Adrenal gland (tissue), 5 donors: ENCODE measurements around the gene PRSS58.

Source experiments
- POLR2A ChIP-seq, 2 donors: fragments of 450-650 bp; IDR thresholded peaks; one replicate each; pipeline ENCODE4 v1.6.1; 2017; ENCODE audit warnings: antibody characterized with exemption in 2 of 2, mild to moderate bottlenecking in 2 of 2, moderate library complexity in 1 of 2
- TF ChIP-seq, protein P1 (sequence below), 6 experiments: fragments of 450-650 bp in 4 of 6; fragments of 200-600 bp in 2 of 6; sonication (generic) in 1 of 6; IDR thresholded peaks; 1 replicate in 5 of 6; 2 replicates in 1 of 6; pipeline versions ENCODE4 v1.5.1 to v1.8.0; 2016 to 2021; ENCODE audit warnings: antibody characterized with exemption in 6 of 6, mild to moderate bottlenecking in 2 of 6, moderate library complexity in 1 of 6
- donor health status: DM: no; HTN: no; CAD: no.

- TF ChIP-seq, protein P1, sequence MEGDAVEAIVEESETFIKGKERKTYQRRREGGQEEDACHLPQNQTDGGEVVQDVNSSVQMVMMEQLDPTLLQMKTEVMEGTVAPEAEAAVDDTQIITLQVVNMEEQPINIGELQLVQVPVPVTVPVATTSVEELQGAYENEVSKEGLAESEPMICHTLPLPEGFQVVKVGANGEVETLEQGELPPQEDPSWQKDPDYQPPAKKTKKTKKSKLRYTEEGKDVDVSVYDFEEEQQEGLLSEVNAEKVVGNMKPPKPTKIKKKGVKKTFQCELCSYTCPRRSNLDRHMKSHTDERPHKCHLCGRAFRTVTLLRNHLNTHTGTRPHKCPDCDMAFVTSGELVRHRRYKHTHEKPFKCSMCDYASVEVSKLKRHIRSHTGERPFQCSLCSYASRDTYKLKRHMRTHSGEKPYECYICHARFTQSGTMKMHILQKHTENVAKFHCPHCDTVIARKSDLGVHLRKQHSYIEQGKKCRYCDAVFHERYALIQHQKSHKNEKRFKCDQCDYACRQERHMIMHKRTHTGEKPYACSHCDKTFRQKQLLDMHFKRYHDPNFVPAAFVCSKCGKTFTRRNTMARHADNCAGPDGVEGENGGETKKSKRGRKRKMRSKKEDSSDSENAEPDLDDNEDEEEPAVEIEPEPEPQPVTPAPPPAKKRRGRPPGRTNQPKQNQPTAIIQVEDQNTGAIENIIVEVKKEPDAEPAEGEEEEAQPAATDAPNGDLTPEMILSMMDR (IDR thresholded peaks at IDR 0.05), result no peak
- no peak for TF ChIP-seq POLR2A (IDR thresholded peaks at IDR 0.05)
Observed at GRCh38 chr7:142279601-142280000, 21.7 kb upstream of the PRSS58 start.
